Measurements from ENCODE around the gene S1PR5.

GRCh38 chr19:10518444-10519361, 1.5 kb upstream of the S1PR5 start:
- no peak for TF ChIP-seq POLR2A (IDR thresholded peaks at IDR 0.05; ENCODE audit: low read depth, low read length)
- no peak for TF ChIP-seq POLR2AphosphoS5 (IDR thresholded peaks at IDR 0.05; ENCODE audit: low read depth, low read length)
- no peak for TF ChIP-seq TAF1 (IDR thresholded peaks at IDR 0.05; ENCODE audit: borderline replicate concordance, low read depth, low read length)
